ENCODE results near the gene NTS. TPM values are rescaled to one million over a fixed set of nuclear protein-coding genes. Genes with fewer than 3 reads are reported as not detected.

Gene NTS
- total RNA-seq, 1 experiment from 2014 or later: 5.1 TPM

DNA sequence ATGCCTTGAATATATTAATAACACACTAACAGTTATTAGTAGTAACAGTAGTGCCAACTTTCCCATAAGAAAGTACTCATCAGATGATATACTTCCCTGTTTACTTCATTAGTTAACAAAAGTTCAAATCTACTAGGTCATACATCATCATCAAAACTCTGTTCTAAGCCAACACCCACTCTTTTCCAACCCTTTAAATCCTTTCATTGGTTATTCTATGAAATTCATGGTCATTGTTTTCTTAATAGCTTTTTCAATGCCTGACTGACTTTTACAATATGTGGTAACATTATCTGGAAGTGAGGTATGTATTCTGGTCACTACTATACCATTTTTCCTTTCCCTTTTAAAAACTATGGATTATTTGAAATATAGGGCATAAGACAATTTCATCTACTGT is 9.7 kb downstream of the NTS start:
- Histone ChIP-seq H3K79me2 (ENCODE audit: insufficient read depth, low read length) (no peaks in the 10 kb centered on the region), H3K4me2 (ENCODE audit: insufficient read depth, insufficient read length, low read length) (no peak overlapping the region), H4K5ac (ENCODE audit: insufficient read length, low read depth, low read length) (no peak overlapping the region), H3K4ac (ENCODE audit: low read depth, low read length) (no peak overlapping the region), H4K8ac (replicated peaks; ENCODE audit: insufficient read length, low read depth, low read length) (no peak overlapping the region), H3K27ac (ENCODE audit: insufficient read length, low read depth, low read length) (no peak overlapping the region), H2BK5ac (ENCODE audit: insufficient read length, low read length) (no peak overlapping the region), H2BK20ac (ENCODE audit: low read depth, low read length, poor library complexity, severe bottlenecking) (no peak overlapping the region), H3T11ph (ENCODE audit: low read length) (no peak overlapping the region), H3K4me1 (ENCODE audit: insufficient read depth, low read length) (no peaks in the 10 kb centered on the region), H2BK12ac (ENCODE audit: insufficient read length, low read depth, low read length) (no peak overlapping the region), H3K9ac (ENCODE audit: extremely low read depth, insufficient read length, low read length) (no peak overlapping the region), H3K79me1 (ENCODE audit: insufficient read depth, low read depth, low read length, poor library complexity, severe bottlenecking) (no peaks in the 10 kb centered on the region), H2BK120ac (ENCODE audit: low read depth, low read length, poor library complexity, severe bottlenecking) (no peak overlapping the region), H2BK15ac (ENCODE audit: low read depth, low read length) (no peak overlapping the region), H3K56ac (ENCODE audit: insufficient read length, low read depth, low read length) (no peak overlapping the region), H4K91ac (ENCODE audit: insufficient read length, low read depth, low read length) (no peak overlapping the region), H3K18ac (ENCODE audit: insufficient read length, low read depth, low read length) (no peak overlapping the region), H3K14ac (ENCODE audit: insufficient read depth, low read length) (no peak overlapping the region), H3K23me2 (ENCODE audit: insufficient read length, low read depth, low read length, poor library complexity, severe bottlenecking) (no peaks in the 10 kb centered on the region), H3K9me3 (ENCODE audit: control insufficient read depth, low read depth, low read length) (no peaks in the 10 kb centered on the region), H4K20me1 (ENCODE audit: control insufficient read depth, insufficient read depth, insufficient read length) (no peaks in the 10 kb centered on the region), H3K23ac (ENCODE audit: insufficient read length, low read depth, low read length) (no peak overlapping the region), H3K27me3 (ENCODE audit: insufficient read depth, low read length) (no peaks in the 10 kb centered on the region), H2AK5ac (ENCODE audit: insufficient read length, low read length) (no peak overlapping the region), H2AFZ (ENCODE audit: low read length) (no peak overlapping the region)
- Mint-ChIP-seq H3K4me3 (no peak overlapping the region), H3K27ac (no peak overlapping the region), H3K27me3 (ENCODE audit: low read depth) (no peaks in the 10 kb centered on the region), H3K36me3 (ENCODE audit: insufficient read depth in 1 of 3, low read depth in 3 of 3) (no peaks in the 10 kb centered on the region), H3K9me3 (no peaks in the 10 kb centered on the region), H3K4me1 (peaks cover 0 to 6% of the 10 kb centered on the region in 2 experiments; a peak in 1 of 4 replicates)
- DNase-seq: no peak
- TF ChIP-seq CTCF (conservative IDR thresholded peaks at IDR 0.05): no peak
